ENCODE measurements around the gene ZNF438.

The ZNF438 gene

DNA sequence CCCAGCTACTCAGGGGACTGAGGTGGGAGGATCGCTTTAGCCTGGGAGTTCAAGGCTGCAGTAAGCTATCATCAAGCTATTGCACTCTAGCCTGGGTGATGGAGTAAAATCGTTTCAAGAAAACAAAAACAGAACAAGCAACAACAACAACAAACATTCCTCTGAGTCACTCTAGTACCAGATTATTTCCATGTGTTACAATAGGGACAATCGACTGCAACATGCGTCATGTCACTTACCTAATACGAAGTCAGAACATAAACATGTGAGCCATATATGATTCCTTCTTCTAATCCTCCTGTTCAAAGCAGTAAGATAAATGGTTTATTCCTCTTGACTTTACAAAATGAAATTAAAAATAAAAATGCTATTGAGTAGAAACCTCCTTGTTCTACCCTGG, 57.3 kb downstream of the ZNF438 start:
- ChIA-PET CTCF (no interaction called here), POLR2A (no interaction called here)
- TF ChIP-seq FOXK2 (IDR thresholded peaks at IDR 0.05) (no peak), FOXM1 (IDR thresholded peaks at IDR 0.05; ENCODE audit: borderline replicate concordance) (no peak), ARNT (IDR thresholded peaks at IDR 0.05) (no peak)
- no peak for DNase-seq (ENCODE audit: extremely low spot score)

DNA sequence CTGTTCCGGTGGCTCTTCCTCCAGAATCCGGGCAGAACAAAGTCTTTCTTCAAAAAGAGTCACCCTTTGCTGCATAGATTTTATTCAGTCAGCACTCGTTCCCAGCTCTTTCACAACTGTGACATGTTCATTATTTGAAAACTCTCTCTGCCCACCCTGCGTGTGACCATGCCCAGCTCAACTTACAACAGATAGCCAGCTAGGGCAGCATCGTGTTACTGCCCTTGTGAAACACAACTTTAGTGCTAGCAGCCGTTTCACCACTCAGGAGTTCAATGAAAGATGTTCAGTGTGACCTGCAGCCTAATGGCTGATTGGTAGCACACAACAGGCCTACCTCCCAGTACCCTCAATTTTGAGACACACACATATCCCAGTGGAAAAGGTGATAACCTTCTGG, 57.9 kb downstream of the ZNF438 start:
- TF ChIP-seq FOXM1 (IDR thresholded peaks at IDR 0.05; ENCODE audit: borderline replicate concordance) (no peak), SUZ12 (IDR thresholded peaks at IDR 0.05) (no peak), ARNT (IDR thresholded peaks at IDR 0.05) (no peak), LEF1 (IDR thresholded peaks at IDR 0.05; ENCODE audit: borderline replicate concordance) (no peak), HDGF (IDR thresholded peaks at IDR 0.05; ENCODE audit: borderline replicate concordance) (no peak), FOXA1 (IDR thresholded peaks at IDR 0.05) (no peak), FOXK2 (IDR thresholded peaks at IDR 0.05) (no peak), L3MBTL2 (conservative IDR thresholded peaks at IDR 0.05) (no peak), SP1 (IDR thresholded peaks at IDR 0.05) (no peak), ELF4 (IDR thresholded peaks at IDR 0.05) (no peak), NFRKB (IDR thresholded peaks at IDR 0.05) (no peak), ZNF384 (IDR thresholded peaks at IDR 0.05) (no peak), TARDBP (IDR thresholded peaks at IDR 0.05) (no peak), CTBP1 (IDR thresholded peaks at IDR 0.05; ENCODE audit: borderline replicate concordance) (no peak), BHLHE40 (IDR thresholded peaks at IDR 0.05; ENCODE audit: borderline replicate concordance) (no peak)
- TF ChIP-seq, protein P1, sequence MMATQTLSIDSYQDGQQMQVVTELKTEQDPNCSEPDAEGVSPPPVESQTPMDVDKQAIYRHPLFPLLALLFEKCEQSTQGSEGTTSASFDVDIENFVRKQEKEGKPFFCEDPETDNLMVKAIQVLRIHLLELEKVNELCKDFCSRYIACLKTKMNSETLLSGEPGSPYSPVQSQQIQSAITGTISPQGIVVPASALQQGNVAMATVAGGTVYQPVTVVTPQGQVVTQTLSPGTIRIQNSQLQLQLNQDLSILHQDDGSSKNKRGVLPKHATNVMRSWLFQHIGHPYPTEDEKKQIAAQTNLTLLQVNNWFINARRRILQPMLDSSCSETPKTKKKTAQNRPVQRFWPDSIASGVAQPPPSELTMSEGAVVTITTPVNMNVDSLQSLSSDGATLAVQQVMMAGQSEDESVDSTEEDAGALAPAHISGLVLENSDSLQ (IDR thresholded peaks at IDR 0.05): no peak
- no peak for DNase-seq (ENCODE audit: extremely low spot score)
- CTCF ChIA-PET: no interaction called here
- POLR2A ChIA-PET: no interaction called here

DNA sequence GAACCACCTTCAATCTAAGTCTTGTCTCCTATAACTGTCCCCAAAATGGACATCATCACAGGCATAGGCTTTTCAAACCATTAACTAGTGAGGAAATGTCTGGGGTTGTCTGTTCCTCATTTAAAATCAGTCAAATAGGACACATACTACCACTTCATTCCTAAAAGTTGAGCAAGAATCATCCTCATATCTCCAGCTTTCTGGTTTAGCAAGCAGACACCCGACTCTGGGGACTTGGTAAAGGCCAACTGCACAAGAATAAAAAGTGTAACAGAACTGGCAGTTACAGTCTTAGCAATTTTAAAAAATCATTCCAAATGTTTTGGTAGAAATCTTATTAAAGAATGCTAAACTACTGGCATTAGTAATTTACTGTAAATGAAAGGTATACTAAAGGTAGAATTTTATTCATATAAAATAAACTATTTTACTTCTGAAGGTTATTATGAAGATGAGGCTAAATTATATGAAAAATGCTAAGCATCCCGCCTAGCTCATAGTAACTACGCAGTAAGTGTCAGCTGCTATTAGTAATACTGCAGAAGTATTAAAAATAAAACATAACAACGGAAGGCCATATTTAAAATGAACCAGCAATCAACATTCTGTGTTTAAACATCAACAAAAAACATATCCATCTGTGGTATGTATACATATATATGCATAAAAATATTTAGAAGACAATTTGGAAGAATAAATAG, 60.8 kb downstream of the ZNF438 start:
- DNase-seq (ENCODE audit: extremely low spot score): no peak
- TF ChIP-seq TARDBP (IDR thresholded peaks at IDR 0.05) (no peak), HDGF (IDR thresholded peaks at IDR 0.05; ENCODE audit: borderline replicate concordance) (no peak), FOXK2 (IDR thresholded peaks at IDR 0.05) (no peak), SUZ12 (IDR thresholded peaks at IDR 0.05) (no peak), FOXM1 (IDR thresholded peaks at IDR 0.05; ENCODE audit: borderline replicate concordance) (no peak), CTBP1 (IDR thresholded peaks at IDR 0.05; ENCODE audit: borderline replicate concordance) (no peak), ELF4 (IDR thresholded peaks at IDR 0.05) (no peak), ARNT (IDR thresholded peaks at IDR 0.05) (no peak), L3MBTL2 (conservative IDR thresholded peaks at IDR 0.05) (no peak), BHLHE40 (IDR thresholded peaks at IDR 0.05; ENCODE audit: borderline replicate concordance) (no peak), SP1 (IDR thresholded peaks at IDR 0.05) (no peak), FOXA1 (IDR thresholded peaks at IDR 0.05) (no peak), NFRKB (IDR thresholded peaks at IDR 0.05) (no peak), LEF1 (IDR thresholded peaks at IDR 0.05; ENCODE audit: borderline replicate concordance) (no peak)
- TF ChIP-seq, protein P1 (IDR thresholded peaks at IDR 0.05): no peak
- POLR2A ChIA-PET: no interaction called here
- CTCF ChIA-PET: no interaction called here

DNA sequence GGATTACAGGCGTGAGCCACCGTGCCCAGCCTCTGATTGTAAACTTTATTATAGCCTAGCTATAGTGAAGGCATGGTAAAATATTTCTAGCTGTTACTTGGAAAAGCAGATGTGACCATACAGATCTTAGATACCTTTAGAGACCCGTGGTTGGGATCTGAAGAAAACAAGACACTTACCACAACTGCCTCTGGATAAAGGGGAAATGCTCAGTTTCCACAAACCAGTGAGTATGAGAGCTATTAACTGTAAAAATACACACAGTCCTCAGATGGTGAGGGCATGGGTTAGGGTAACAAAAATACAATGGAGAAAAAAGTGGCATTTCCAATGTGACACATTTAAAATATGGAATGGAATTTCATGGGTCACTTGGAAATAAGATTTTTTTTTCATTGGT, 63.0 kb downstream of the ZNF438 start:
- ChIA-PET CTCF (no interaction called here), POLR2A (no interaction called here)
- no peak for TF ChIP-seq HDGF (IDR thresholded peaks at IDR 0.05; ENCODE audit: borderline replicate concordance)
- TF ChIP-seq, protein P1 (IDR thresholded peaks at IDR 0.05): no peak
- TF ChIP-seq LEF1 (IDR thresholded peaks at IDR 0.05; ENCODE audit: borderline replicate concordance): no peak
- no peak for TF ChIP-seq BHLHE40 (IDR thresholded peaks at IDR 0.05; ENCODE audit: borderline replicate concordance)
- no peak for TF ChIP-seq TARDBP (IDR thresholded peaks at IDR 0.05)
- TF ChIP-seq ELF4 (IDR thresholded peaks at IDR 0.05): no peak
- TF ChIP-seq SUZ12 (IDR thresholded peaks at IDR 0.05): no peak
- no peak for TF ChIP-seq FOXK2 (IDR thresholded peaks at IDR 0.05)
- TF ChIP-seq FOXA1 (IDR thresholded peaks at IDR 0.05): no peak
- TF ChIP-seq ARNT (IDR thresholded peaks at IDR 0.05): no peak
- TF ChIP-seq SP1 (IDR thresholded peaks at IDR 0.05): no peak
- no peak for TF ChIP-seq FOXM1 (IDR thresholded peaks at IDR 0.05; ENCODE audit: borderline replicate concordance)
- TF ChIP-seq NFRKB (IDR thresholded peaks at IDR 0.05): no peak
- no peak for TF ChIP-seq CTBP1 (IDR thresholded peaks at IDR 0.05; ENCODE audit: borderline replicate concordance)
- TF ChIP-seq L3MBTL2 (conservative IDR thresholded peaks at IDR 0.05): no peak
- no peak for TF ChIP-seq ZNF384 (IDR thresholded peaks at IDR 0.05)

DNA sequence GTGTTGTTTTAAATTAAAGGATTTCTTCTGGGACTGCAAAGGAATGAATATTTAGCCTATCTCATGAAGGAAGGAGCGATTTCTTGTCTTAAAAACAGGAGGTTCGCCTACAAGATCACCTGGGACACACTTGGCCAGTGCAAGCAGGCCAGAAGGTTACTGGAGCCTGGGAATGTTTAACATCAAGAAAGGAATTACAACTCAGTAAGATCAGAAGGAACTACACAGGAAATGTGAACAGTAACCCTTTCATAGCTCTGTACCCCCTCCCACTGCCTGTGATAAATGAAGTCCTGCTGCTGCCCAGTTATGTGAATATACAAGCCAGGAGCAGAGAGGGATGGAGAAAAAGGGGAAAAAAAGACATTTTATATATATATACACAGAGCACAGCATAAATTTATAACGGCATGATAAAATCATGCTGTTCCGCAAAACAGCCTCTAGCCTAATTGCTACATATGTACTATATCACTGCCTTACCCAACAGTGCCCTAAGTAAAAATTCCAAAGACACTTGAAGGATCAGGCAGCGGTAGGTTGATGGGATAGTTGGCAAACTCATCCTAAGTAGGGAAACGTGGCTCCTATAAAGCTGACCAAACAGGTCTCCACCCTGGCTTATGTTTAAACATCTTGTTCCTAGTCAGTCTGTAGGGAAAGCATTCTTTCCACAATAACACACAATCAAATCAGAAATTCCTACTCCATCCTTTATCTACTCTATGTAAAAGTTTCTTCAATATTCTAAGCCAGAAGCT, 63.8 kb downstream of the ZNF438 start:
- DNase-seq (ENCODE audit: extremely low spot score): no peak
- ChIA-PET CTCF (no interaction called here), POLR2A (no interaction called here)
- TF ChIP-seq BHLHE40 (IDR thresholded peaks at IDR 0.05; ENCODE audit: borderline replicate concordance): no peak
- TF ChIP-seq FOXA1 (IDR thresholded peaks at IDR 0.05): no peak
- no peak for TF ChIP-seq NFRKB (IDR thresholded peaks at IDR 0.05)

More for the DNA sequence above, 63.0 kb downstream of the ZNF438 start:
- DNase-seq (ENCODE audit: extremely low spot score): no peak
